Ovary (tissue), 9 donors: ENCODE results near the gene SPAG7. TPM values are rescaled to one million over a fixed set of nuclear protein-coding genes. Genes with fewer than 3 reads are reported as not detected.

Source experiments
- DNase-seq, 5 donors: peaks; one replicate each; pipeline ENCODE4 v3.0.0-alpha.2; 2019 to 2020
- H3K27ac ChIP-seq, 2 donors: fragments of 200-600 bp; one replicate each; pipeline versions ENCODE4 v1.5.1 to v1.8.0; 2019 to 2022
- H3K27me3 ChIP-seq: fragments of 200-600 bp; one replicate; pipeline ENCODE4 v1.8.0; 2022
- H3K36me3 ChIP-seq: fragments of 200-600 bp; sonication (generic); one replicate; pipeline ENCODE4 v1.5.1; 2019
- H3K4me1 ChIP-seq: one replicate; pipeline ENCODE4 v1.8.1; 2013; ENCODE audit warnings: mild to moderate bottlenecking, moderate library complexity; ENCODE audit not compliant: insufficient read depth
- H3K4me3 ChIP-seq: fragments of 200-600 bp; sonication (generic); one replicate; pipeline ENCODE4 v1.5.1; 2017
- H3K9me3 ChIP-seq, 2 donors: fragments of 200-600 bp in 1 of 2; sonication (generic) in 1 of 2; one replicate each; pipeline versions ENCODE4 v1.5.1 to v1.8.1; 2013 to 2019; ENCODE audit warnings: mild to moderate bottlenecking in 1 of 2, moderate library complexity in 1 of 2
- CTCF ChIP-seq, 3 donors: fragments of 450-650 bp in 2 of 3; fragments of 200-600 bp in 1 of 3; IDR thresholded peaks; one replicate each; pipeline versions ENCODE4 v1.5.1 to v1.8.0; 2016 to 2022; ENCODE audit warnings: antibody characterized with exemption in 3 of 3, mild to moderate bottlenecking in 1 of 3
- EP300 ChIP-seq: sonication (generic); formaldehyde crosslinking; IDR thresholded peaks from one replicate; pipeline ENCODE4 v1.6.1; 2017; ENCODE audit warnings: antibody characterized with exemption
- POLR2A ChIP-seq: fragments of 450-650 bp; IDR thresholded peaks from one replicate; pipeline ENCODE4 v1.6.1; 2017; ENCODE audit warnings: antibody characterized with exemption, mild to moderate bottlenecking, moderate library complexity
- WGBS, 3 donors: extraction: QIAGEN DNeasy Blood & Tissue Kit in 1 of 3; methylation state at CpG; one replicate each; pipeline versions ENCODE4 v1.1.5 to v1.1.7; 2013 to 2017; 5-methylcytosine and 5-hydroxymethylcytosine counted together
- intact Hi-C, 4 donors: fragments of 100-400 bp; cut with DNase I; formaldehyde crosslinking; loops; one replicate each; pipeline versions ENCODE4 v1.11.0 to v1.15.1; 2022 to 2023
- polyA plus RNA-seq, 2 donors: library from polyadenylated mRNA; stranded (reverse); fragments of 200-250 nt in 1 of 2; fragments of 350-450 nt in 1 of 2; fragmentation: Illumina TruSeq in 1 of 2; extraction: RNeasy Lipid Tissue Mini Kit (QIAGEN cat#74804) in 1 of 2; gene quantifications; one replicate each; pipeline ENCODE4 v1.2.3, GENCODE V29; 2013 to 2014
- total RNA-seq, 7 donors: library from RNA; depleted of rRNA in 2 of 7; stranded (reverse); fragments of >200 nt in 2 of 7; fragmentation: NEBNext Ultra II Directional in 3 of 7; extraction: Animal tissue kit (Norgen Biotek cat#: 25700) in 3 of 7; gene quantifications; one replicate each; pipeline versions ENCODE4 v1.1.0 to v1.2.4, GENCODE V29; 2016 to 2023
- donor health status: DM: no; HTN: no; CAD: no; lungs with moderate emphysema.
- donor health status: DM: no; HTN: no; CAD: no.
- donor health status: Bipolar disorder and iron deficiency.
- donor health status: DM: yes; HTN: yes; CAD: no.
- donor health status: DM: no; HTN: no; CAD: no.
- donor health status: DM: yes; HTN: yes; CAD: no.

The SPAG7 gene
- total and polyA plus RNA-seq, 9 donors: 30.4 to 60.6 (median 38.6) TPM

GRCh38 chr17:4956493-4957061 is 11.0 kb downstream of the SPAG7 start:
- no peaks in the 10 kb centered on the region for H3K27me3 ChIP-seq
- intact Hi-C loops: no loop called here
- H3K9me3 ChIP-seq: no peaks in the 10 kb centered on the region
- WGBS, 3 donors: 72 to 76% (median 74%) methylated on average over 10 of the region's 10 CpGs
- no peak overlapping the region for H3K4me3 ChIP-seq
- no peak for TF ChIP-seq EP300
- TF ChIP-seq POLR2A: no peak
- TF ChIP-seq CTCF (IDR thresholded peaks at IDR 0.05): no peak
- H3K4me1 ChIP-seq: no peaks in the 10 kb centered on the region
- no peak for DNase-seq
- no peak overlapping the region for H3K27ac ChIP-seq
- H3K36me3 ChIP-seq: no peaks in the 10 kb centered on the region

GRCh38 chr17:4955091-4955490 is 12.5 kb downstream of the SPAG7 start:
- Histone ChIP-seq H3K4me3 (no peak overlapping the region), H3K27me3 (no peaks in the 10 kb centered on the region), H3K27ac (no peak overlapping the region), H3K36me3 (no peaks in the 10 kb centered on the region), H3K4me1 (no peaks in the 10 kb centered on the region), H3K9me3 (no peaks in the 10 kb centered on the region)
- 93 to 98% (median 96%) methylated on average over 6 to 8 of the region's 8 CpGs for WGBS, 3 donors
- intact Hi-C loops: no loop called here
- TF ChIP-seq CTCF (IDR thresholded peaks at IDR 0.05) (no peak), POLR2A (no peak), EP300 (no peak)
- no peak for DNase-seq

GRCh38 chr17:4953451-4953961 is 14.1 kb downstream of the SPAG7 start:
- Histone ChIP-seq H3K27me3 (no peaks in the 10 kb centered on the region), H3K4me1 (no peaks in the 10 kb centered on the region), H3K9me3 (no peaks in the 10 kb centered on the region), H3K36me3 (no peaks in the 10 kb centered on the region), H3K4me3 (no peak overlapping the region), H3K27ac (no peak overlapping the region)
- intact Hi-C loops: no loop called here
- 67 to 72% (median 70%) methylated on average over 14 of the region's 14 CpGs for WGBS, 3 donors
- no peak for DNase-seq
- TF ChIP-seq POLR2A (no peak), CTCF (IDR thresholded peaks at IDR 0.05) (no peak), EP300 (no peak)

- Histone ChIP-seq H3K36me3 (no peaks in the 10 kb centered on the region), H3K27ac (no peak overlapping the region), H3K27me3 (no peaks in the 10 kb centered on the region), H3K9me3 (no peaks in the 10 kb centered on the region), H3K4me1 (no peaks in the 10 kb centered on the region), H3K4me3 (no peak overlapping the region)
- intact Hi-C loops: no loop called here
- TF ChIP-seq POLR2A (no peak), EP300 (no peak), CTCF (IDR thresholded peaks at IDR 0.05) (no peak)
- 78 to 85% (median 81%) methylated on average over 3 of the region's 3 CpGs for WGBS, 3 donors
- DNase-seq: no peak
These were observed 16.1 kb downstream of the SPAG7 start for GRCh38 chr17:4951486-4951885.
